Calu3 (cell line): ENCODE measurements around the gene SIVA1. TPM values are rescaled to one million over a fixed set of nuclear protein-coding genes. Genes with fewer than 3 reads are reported as not detected.

Experiments used
- BruUV-seq: library from RNA; stranded (reverse); fragments of 400-500 nt; replicated peaks from 2 replicates; lab custom pipeline; 2021; lab: Mats Ljungman, UMichigan
- CTCF ChIA-PET: fragments of 300-600 bp; sonication (Branson Sonifier 250); formaldehyde crosslinking; loops from one replicate; lab custom pipeline; 2022; ENCODE audit warnings: antibody characterized with exemption; lab: Charles Lee
- DNase-seq: peaks from one replicate; pipeline ENCODE4 v3.0.0; 2022
- H3K27ac Mint-ChIP-seq: one replicate; pipeline ENCODE4 v1.8.0; 2022; ENCODE audit warnings: mixed read lengths; ENCODE audit not compliant: unreplicated experiment
- H3K27me3 Mint-ChIP-seq: one replicate; pipeline ENCODE4 v1.8.0; 2022; ENCODE audit warnings: mixed read lengths; ENCODE audit not compliant: unreplicated experiment
- H3K36me3 Mint-ChIP-seq: one replicate; pipeline ENCODE4 v1.8.0; 2022; ENCODE audit warnings: mild to moderate bottlenecking, moderate library complexity, mixed read lengths; ENCODE audit not compliant: insufficient read depth, unreplicated experiment
- H3K4me1 Mint-ChIP-seq: one replicate; pipeline ENCODE4 v1.8.0; 2022; ENCODE audit warnings: mild to moderate bottlenecking, low read depth, mixed read lengths; ENCODE audit not compliant: unreplicated experiment
- H3K4me3 Mint-ChIP-seq: one replicate; pipeline ENCODE4 v1.8.0; 2022; ENCODE audit warnings: mild to moderate bottlenecking, low read depth, moderate library complexity, mixed read lengths; ENCODE audit not compliant: unreplicated experiment
- H3K9me3 Mint-ChIP-seq: one replicate; pipeline ENCODE4 v1.8.0; 2022; ENCODE audit warnings: low read depth, mixed read lengths; ENCODE audit not compliant: unreplicated experiment
- intact Hi-C: fragments of 100-400 bp; cut with micrococcal nuclease; formaldehyde crosslinking; loops from one replicate; pipeline ENCODE4 v1.10.0; 2022; ENCODE audit not compliant: unreplicated experiment
- total RNA-seq: library from RNA; stranded (reverse); gene quantifications from 2 replicates; pipeline ENCODE4 v1.2.3, GENCODE V29; 2022
- TF ChIP-seq, protein P1 (sequence below): fragments of 200-600 bp; IDR thresholded peaks from one replicate; pipeline ENCODE4 v1.8.0; 2022; ENCODE audit warnings: antibody characterized with exemption; ENCODE audit not compliant: unreplicated experiment

SIVA1 gene
- total RNA-seq, 1 experiment from 2014 or later: 72.3 TPM

DNA sequence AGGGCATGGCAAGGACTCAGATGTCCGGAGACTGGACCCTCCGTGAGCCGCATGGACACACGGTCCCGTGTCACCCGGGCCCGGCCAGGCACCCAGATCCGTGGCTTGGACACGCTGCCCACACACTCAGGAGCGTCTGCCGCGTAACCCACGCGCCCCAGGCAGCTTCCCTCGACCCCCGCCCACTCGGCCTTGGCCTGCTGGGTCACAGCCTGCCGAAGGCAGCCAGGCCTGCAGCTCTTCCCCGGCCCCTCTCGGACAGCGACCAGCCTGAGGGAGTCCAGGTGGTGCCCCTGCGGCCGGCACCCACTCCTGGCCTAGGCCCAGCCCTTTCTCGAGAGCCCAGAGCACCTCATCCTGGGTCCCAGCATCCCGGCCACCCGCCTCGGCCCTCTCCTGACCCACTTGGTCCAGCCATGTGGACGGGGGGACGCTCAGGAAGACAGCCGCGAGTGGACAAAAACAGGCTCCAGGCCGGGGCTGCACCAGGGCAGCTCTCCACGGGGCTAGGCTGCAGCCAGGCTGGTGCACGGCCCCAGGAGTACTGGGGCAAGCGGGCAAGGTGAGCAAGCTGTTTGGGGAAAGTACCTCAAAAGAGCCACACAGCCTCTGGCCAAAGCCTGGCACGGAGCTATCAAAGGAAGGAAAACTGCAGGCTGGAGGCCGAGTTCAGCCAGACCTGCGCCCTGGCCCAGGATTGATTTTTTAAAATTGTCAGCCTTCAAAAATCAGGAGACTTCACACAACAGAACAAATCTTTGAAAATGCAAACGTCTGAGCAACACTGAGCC, 36.1 kb downstream of the SIVA1 start:
- DNase-seq: no peak
- Mint-ChIP-seq H3K9me3 (no peaks in the 10 kb centered on the region), H3K4me3 (no peak overlapping the region), H3K36me3 (peaks cover 10% of the 10 kb centered on the region), H3K27me3 (no peaks in the 10 kb centered on the region), H3K4me1 (peaks cover 19% of the 10 kb centered on the region), H3K27ac (no peak overlapping the region)
- CTCF ChIA-PET: no interaction called here
- no TSS peak for BruUV-seq
- intact Hi-C loops: no loop called here
- TF ChIP-seq, protein P1, sequence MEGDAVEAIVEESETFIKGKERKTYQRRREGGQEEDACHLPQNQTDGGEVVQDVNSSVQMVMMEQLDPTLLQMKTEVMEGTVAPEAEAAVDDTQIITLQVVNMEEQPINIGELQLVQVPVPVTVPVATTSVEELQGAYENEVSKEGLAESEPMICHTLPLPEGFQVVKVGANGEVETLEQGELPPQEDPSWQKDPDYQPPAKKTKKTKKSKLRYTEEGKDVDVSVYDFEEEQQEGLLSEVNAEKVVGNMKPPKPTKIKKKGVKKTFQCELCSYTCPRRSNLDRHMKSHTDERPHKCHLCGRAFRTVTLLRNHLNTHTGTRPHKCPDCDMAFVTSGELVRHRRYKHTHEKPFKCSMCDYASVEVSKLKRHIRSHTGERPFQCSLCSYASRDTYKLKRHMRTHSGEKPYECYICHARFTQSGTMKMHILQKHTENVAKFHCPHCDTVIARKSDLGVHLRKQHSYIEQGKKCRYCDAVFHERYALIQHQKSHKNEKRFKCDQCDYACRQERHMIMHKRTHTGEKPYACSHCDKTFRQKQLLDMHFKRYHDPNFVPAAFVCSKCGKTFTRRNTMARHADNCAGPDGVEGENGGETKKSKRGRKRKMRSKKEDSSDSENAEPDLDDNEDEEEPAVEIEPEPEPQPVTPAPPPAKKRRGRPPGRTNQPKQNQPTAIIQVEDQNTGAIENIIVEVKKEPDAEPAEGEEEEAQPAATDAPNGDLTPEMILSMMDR: no peak

DNA sequence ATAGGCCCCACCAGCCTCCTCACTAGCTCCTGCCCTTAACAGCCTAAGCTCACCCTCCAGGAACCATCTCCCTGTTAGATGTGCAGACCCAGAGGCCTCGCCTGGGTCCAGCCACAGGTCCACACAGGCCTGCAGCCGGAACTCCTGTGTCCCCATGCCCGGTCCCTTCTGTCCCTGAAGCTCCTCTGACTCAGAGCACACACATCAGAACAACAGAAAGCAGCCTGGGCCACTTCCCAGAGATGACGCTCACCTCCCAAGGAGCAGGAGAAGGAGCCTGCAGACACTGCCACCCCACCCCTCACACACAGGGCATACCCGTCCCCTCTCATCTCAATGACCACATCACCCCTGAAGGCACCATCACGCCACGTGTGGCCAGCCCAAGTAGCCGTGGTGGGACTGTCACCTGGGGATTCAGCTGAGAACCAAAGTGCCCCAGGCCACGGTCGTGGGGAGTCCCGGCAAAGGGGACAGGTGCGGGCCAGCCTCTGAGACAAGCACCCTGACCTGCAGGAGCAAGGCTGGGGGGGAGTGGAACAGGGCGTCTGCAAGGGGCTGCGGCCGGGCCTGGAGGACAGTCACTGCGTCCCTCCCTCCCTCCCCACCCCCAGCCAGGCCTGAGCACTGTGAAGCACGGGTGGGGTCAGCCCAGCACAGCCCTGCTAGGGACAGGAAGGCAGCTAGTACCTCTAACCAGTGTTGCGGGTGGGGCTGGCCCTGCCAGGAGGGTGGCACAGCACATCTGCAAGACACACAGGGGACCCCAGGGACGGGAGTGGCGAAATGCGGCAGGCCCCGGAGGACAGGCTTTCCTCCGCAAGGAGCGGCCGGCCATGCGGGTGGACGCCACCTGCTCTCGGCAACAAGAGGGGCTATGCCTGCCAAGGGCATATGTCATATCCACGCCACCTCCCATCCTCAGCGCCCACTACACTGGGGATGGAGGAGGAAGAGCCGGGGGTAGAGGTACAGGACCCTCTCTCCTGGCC, 37.1 kb downstream of the SIVA1 start:
- intact Hi-C loops: no loop called here
- H3K27ac Mint-ChIP-seq: no peak overlapping the region
- H3K4me3 Mint-ChIP-seq: no peak overlapping the region
- H3K9me3 Mint-ChIP-seq: no peaks in the 10 kb centered on the region
- H3K36me3 Mint-ChIP-seq: peaks cover 17% of the 10 kb centered on the region
- no TSS peak for BruUV-seq
- DNase-seq: no peak
- no peaks in the 10 kb centered on the region for H3K27me3 Mint-ChIP-seq
- TF ChIP-seq, protein P1: no peak
- peaks cover 23% of the 10 kb centered on the region for H3K4me1 Mint-ChIP-seq
- CTCF ChIA-PET: no interaction called here

DNA sequence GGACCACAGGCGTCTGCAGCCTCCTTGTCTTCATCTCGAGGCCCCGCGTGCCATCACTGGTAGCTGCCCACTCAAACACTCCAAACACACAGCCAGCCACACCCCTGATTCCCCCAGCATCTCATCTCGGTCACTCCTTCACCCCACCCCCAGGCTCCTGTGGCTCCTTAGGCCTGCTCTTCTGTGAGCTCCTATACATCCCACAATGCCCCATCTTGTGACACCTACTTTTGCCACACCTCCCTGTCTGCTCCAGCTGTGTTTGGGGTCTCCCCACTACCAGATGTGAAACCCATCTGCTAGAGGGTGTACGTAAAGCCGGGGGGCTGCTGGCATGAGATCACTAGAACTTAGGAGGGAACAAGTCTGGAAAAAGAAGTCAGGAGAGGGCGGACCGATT, 38.5 kb downstream of the SIVA1 start:
- intact Hi-C loops: no loop called here
- no peak for DNase-seq
- TF ChIP-seq, protein P1: no peak
- Mint-ChIP-seq H3K4me3 (no peak overlapping the region), H3K9me3 (no peaks in the 10 kb centered on the region), H3K36me3 (peaks cover 26% of the 10 kb centered on the region), H3K27ac (no peak overlapping the region), H3K4me1 (peaks cover 23% of the 10 kb centered on the region), H3K27me3 (no peaks in the 10 kb centered on the region)
- BruUV-seq: no TSS peak
- CTCF ChIA-PET: no interaction called here

DNA sequence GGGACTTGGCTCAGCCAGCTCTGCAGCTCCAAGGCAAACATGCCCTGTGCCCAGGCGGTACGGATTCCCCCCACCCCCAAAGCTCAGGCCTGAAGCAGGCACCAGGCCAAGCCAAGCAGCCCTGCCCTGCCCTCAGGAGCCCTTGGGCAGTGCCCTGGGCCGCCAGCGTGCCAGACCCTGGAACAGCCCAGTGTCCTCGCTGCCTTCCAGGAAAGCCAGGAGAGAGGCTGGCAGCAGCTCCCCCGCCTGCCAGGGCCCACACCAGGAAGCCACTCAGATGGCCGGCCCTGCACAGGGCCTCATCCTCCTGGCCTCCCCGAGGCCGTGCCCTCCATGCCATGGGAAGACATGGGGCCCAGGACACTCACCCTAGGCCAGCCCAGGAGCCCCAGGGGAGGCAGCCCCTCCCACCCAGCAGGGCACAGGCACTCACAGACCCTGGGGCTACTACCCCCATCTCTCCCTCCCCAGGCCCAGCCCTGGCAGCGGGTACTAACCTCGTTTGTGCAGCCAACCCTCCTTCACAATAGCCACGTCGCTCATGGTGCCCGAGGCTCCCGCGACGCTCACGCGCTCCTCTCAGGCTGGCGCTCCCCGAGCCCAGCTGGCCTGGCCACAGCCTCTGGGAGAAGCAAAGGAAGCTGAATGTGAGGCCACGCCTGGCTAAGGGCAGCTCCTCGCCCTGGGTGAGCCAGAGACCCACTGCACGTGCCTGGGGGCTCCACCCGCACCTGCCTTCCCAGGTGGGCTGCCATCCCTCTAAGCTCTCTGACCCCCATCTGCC, 39.3 kb downstream of the SIVA1 start:
- no peak overlapping the region for H3K27ac Mint-ChIP-seq
- CTCF ChIA-PET: no interaction called here
- no peaks in the 10 kb centered on the region for H3K27me3 Mint-ChIP-seq
- H3K4me3 Mint-ChIP-seq: no peak overlapping the region
- no peak for DNase-seq
- TF ChIP-seq, protein P1: no peak
- intact Hi-C loops: no loop called here
- H3K36me3 Mint-ChIP-seq: peaks cover 30% of the 10 kb centered on the region
- H3K4me1 Mint-ChIP-seq: peaks cover 23% of the 10 kb centered on the region
- no peaks in the 10 kb centered on the region for H3K9me3 Mint-ChIP-seq
- no TSS peak for BruUV-seq
